ENCODE results near the gene SLC2A3. TPM values are rescaled to one million over a fixed set of nuclear protein-coding genes. Genes with fewer than 3 reads are reported as not detected.
A peak's percentile ranks its signal among the peaks of the same experiment; 100 is the strongest.

Gene SLC2A3
- total and polyA plus RNA-seq, 2 donors (not counting 3 experiments of a cell fraction or from before 2014, with no cell fraction given), result 13.9 to 20.8 TPM

DNA sequence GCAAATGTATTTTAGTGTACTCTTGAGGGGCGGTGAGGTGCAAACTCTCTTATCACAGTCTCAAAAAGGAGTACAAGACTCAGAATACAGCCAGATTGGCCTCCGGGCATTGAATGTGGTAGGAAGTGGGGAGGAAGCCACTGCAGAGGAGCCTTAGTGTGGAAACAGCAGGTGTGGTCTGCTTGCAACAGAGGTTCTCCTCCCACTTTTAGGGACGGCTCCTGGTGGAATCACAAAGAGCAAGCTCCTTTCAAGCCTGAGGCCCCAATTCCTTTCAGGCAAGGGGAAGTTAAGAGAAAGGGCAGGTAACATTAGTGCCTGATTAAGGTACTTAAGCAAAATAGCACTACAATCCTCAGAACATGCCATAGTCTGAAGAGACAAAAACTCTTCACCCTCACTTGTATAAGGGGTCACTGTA is 23.7 kb upstream of the SLC2A3 start:
- H3K36me3 ChIP-seq (ENCODE audit: control insufficient read depth in 2 of 2, extremely low read depth in 1 of 2, insufficient read depth in 2 of 2, low read length in 2 of 2), result no peaks in the 10 kb centered on the region
- H3K27me3 ChIP-seq (ENCODE audit: control insufficient read depth in 2 of 2, insufficient read depth in 2 of 2, low read length in 2 of 2), result no peaks in the 10 kb centered on the region
- POLR2A ChIA-PET, result interaction anchor here (2.8 kb wide), 1 partner anchor 24 kb away, joined by 135 read pairs; the partner anchor contains the start of gene SLC2A3
- H3K4me2 ChIP-seq (ENCODE audit: insufficient read depth, low read length), result no peak overlapping the region
- FAIRE-seq (no peak), DNase-seq (ENCODE audit: low read depth, low spot score) (peak; percentile 3)
- no TSS peak for BruUV-seq (replicated peaks)
- H3K9ac ChIP-seq (replicated peaks; ENCODE audit: extremely low read depth, insufficient read depth, low read length), result no peak overlapping the region
- H3K9me3 ChIP-seq (replicated peaks; ENCODE audit: control insufficient read depth, insufficient read depth, low read length), result no peaks in the 10 kb centered on the region
- H3K4me1 ChIP-seq (ENCODE audit: control insufficient read depth, extremely low read depth, insufficient read depth, low read length), result peaks cover 21% of the 10 kb centered on the region
- peak overlapping the region; percentile 95 for H2AFZ ChIP-seq (ENCODE audit: low read depth, low read length)
- H3K79me2 ChIP-seq (ENCODE audit: control insufficient read depth, insufficient read depth, low read length), result no peaks in the 10 kb centered on the region
- dilution Hi-C loops (cut with MboI; ENCODE audit: extremely low pct_ligation_motif_present, low sequenced_read_pairs), result no loop called here
- H3K4me3 ChIP-seq (replicated peaks in 1 of 3; ENCODE audit: insufficient read depth in 1 of 3, low read depth in 1 of 3, low read length in 3 of 3), result no peak overlapping the region
- H4K20me1 ChIP-seq (replicated peaks; ENCODE audit: control insufficient read depth, extremely low read depth, insufficient read depth, low read length), result no peaks in the 10 kb centered on the region
- TF ChIP-seq POLR2A (IDR thresholded peaks at IDR 0.05; ENCODE audit: low read depth, low read length), result no peak
- TF ChIP-seq MYC (IDR thresholded peaks at IDR 0.05; ENCODE audit: low read depth, low read length), result no peak
- no peak for TF ChIP-seq GATA2 (IDR thresholded peaks at IDR 0.05; ENCODE audit: insufficient read depth, insufficient read length, low read depth, low read length)
- TF ChIP-seq JUN (IDR thresholded peaks at IDR 0.05; ENCODE audit: borderline replicate concordance, insufficient read depth, insufficient read length, low read depth), result no peak
- intact Hi-C loops (cut with micrococcal nuclease), result loop anchor here (1.0 to 2.0 kb wide), 2 partner anchors 23 to 35 kb away; partner anchors contain the start of gene SLC2A3
- no peaks in the 10 kb centered on the region for H3K9me1 ChIP-seq (replicated peaks; ENCODE audit: control insufficient read depth, extremely low read depth, insufficient read depth, low read length)
- CTCF ChIA-PET, result interaction anchor here (0.8 to 5.8 kb wide), 6 partner anchors 11 to 610 kb away, joined by 3 to 110 read pairs (median 22); partner anchors contain the start of gene SLC2A3
- H3K27ac ChIP-seq (ENCODE audit: insufficient read depth, low read depth, low read length), result no peak overlapping the region

DNA sequence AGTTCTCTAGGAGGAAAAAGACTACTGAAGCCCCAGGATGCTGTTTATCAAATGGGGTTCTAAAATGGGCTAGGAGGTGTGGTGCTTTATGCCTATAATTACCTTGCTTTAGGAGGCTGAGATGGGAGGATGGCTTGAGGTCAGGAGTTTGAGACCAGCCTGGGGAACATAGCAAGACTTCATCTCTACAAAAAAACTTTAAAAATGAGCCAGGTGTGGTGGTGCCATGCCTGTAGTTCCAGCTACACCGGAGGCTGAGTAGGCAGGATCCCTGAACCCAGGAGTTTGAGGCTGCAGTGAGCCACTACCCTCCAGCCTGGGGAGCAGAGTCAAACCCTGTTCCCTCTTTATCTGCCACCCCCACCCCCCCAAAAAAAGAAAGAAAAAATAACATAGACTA is 23.3 kb upstream of the SLC2A3 start:
- FAIRE-seq, result no peak

More for the DNA sequence above, 23.3 kb upstream of the SLC2A3 start:
- Histone ChIP-seq H3K4me1 (ENCODE audit: control insufficient read depth, extremely low read depth, insufficient read depth, low read length) (peaks cover 21% of the 10 kb centered on the region), H3K9me1 (replicated peaks; ENCODE audit: control insufficient read depth, extremely low read depth, insufficient read depth, low read length) (no peaks in the 10 kb centered on the region), H3K27me3 (ENCODE audit: control insufficient read depth in 2 of 2, insufficient read depth in 2 of 2, low read length in 2 of 2) (no peaks in the 10 kb centered on the region), H3K9me3 (replicated peaks; ENCODE audit: control insufficient read depth, insufficient read depth, low read length) (no peaks in the 10 kb centered on the region), H3K27ac (ENCODE audit: insufficient read depth, low read depth, low read length) (peak overlapping the region; percentile 50), H3K4me2 (ENCODE audit: insufficient read depth, low read length) (no peak overlapping the region), H4K20me1 (replicated peaks; ENCODE audit: control insufficient read depth, extremely low read depth, insufficient read depth, low read length) (no peaks in the 10 kb centered on the region), H3K4me3 (replicated peaks in 1 of 3; ENCODE audit: insufficient read depth in 1 of 3, low read depth in 1 of 3, low read length in 3 of 3) (no peak overlapping the region), H2AFZ (ENCODE audit: low read depth, low read length) (peak overlapping the region; percentile 23), H3K36me3 (ENCODE audit: control insufficient read depth in 2 of 2, extremely low read depth in 1 of 2, insufficient read depth in 2 of 2, low read length in 2 of 2) (no peaks in the 10 kb centered on the region), H3K9ac (replicated peaks; ENCODE audit: extremely low read depth, insufficient read depth, low read length) (no peak overlapping the region), H3K79me2 (ENCODE audit: control insufficient read depth, insufficient read depth, low read length) (no peaks in the 10 kb centered on the region)
- TF ChIP-seq EZH2 (IDR thresholded peaks at IDR 0.05; ENCODE audit: borderline replicate concordance, low read depth, low read length, severe bottlenecking) (no peak), MYC (IDR thresholded peaks at IDR 0.05; ENCODE audit: low read depth, low read length) (no peak), POLR2AphosphoS5 (IDR thresholded peaks at IDR 0.05; ENCODE audit: insufficient read depth, low read depth, low read length) (no peak), FOS (IDR thresholded peaks at IDR 0.05; ENCODE audit: borderline replicate concordance, insufficient read depth, low read length) (no peak), JUN (IDR thresholded peaks at IDR 0.05; ENCODE audit: borderline replicate concordance, insufficient read depth, insufficient read length, low read depth) (no peak), GATA2 (IDR thresholded peaks at IDR 0.05; ENCODE audit: insufficient read depth, insufficient read length, low read depth, low read length) (no peak), POLR2A (IDR thresholded peaks at IDR 0.05; ENCODE audit: low read depth, low read length) (no peak)
- TF ChIP-seq, protein P1, sequence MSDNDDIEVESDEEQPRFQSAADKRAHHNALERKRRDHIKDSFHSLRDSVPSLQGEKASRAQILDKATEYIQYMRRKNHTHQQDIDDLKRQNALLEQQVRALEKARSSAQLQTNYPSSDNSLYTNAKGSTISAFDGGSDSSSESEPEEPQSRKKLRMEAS (IDR thresholded peaks at IDR 0.05; ENCODE audit: insufficient read depth, insufficient read length), result no peak
- TF ChIP-seq, protein P2, sequence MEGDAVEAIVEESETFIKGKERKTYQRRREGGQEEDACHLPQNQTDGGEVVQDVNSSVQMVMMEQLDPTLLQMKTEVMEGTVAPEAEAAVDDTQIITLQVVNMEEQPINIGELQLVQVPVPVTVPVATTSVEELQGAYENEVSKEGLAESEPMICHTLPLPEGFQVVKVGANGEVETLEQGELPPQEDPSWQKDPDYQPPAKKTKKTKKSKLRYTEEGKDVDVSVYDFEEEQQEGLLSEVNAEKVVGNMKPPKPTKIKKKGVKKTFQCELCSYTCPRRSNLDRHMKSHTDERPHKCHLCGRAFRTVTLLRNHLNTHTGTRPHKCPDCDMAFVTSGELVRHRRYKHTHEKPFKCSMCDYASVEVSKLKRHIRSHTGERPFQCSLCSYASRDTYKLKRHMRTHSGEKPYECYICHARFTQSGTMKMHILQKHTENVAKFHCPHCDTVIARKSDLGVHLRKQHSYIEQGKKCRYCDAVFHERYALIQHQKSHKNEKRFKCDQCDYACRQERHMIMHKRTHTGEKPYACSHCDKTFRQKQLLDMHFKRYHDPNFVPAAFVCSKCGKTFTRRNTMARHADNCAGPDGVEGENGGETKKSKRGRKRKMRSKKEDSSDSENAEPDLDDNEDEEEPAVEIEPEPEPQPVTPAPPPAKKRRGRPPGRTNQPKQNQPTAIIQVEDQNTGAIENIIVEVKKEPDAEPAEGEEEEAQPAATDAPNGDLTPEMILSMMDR (IDR thresholded peaks at IDR 0.05; ENCODE audit: extremely low read depth in 1 of 2, insufficient read depth in 1 of 2, low read depth in 1 of 2, low read length in 2 of 2), result no peak
- dilution Hi-C loops (cut with MboI; ENCODE audit: extremely low pct_ligation_motif_present, low sequenced_read_pairs) (no loop called here), intact Hi-C loops (cut with micrococcal nuclease) (no loop called here)
- no TSS peak for BruUV-seq (replicated peaks)
- DNase-seq (ENCODE audit: low read depth, low spot score), result no peak
- ChIA-PET CTCF (interaction anchor here (2.7 to 5.8 kb wide), 4 partner anchors 11 to 35 kb away, joined by 17 to 110 read pairs (median 66); partner anchors contain the start of gene SLC2A3), POLR2A (interaction anchor here (1.5 to 2.8 kb wide), 2 partner anchors 23 to 24 kb away, joined by 12 to 135 read pairs; partner anchors contain the start of gene SLC2A3)
